ENCODE results near the gene OLAH.

- TF ChIP-seq CTCF (IDR thresholded peaks at IDR 0.05) (no peak), POLR2A (IDR thresholded peaks at IDR 0.05) (no peak), POLR2AphosphoS5 (IDR thresholded peaks at IDR 0.05) (no peak)
Observed at GRCh38 chr10:15068802-15069201, 25.1 kb downstream of the OLAH start.
